A549 (cell line): ENCODE data around the gene DRGX. TPM values are rescaled to one million over a fixed set of nuclear protein-coding genes. Genes with fewer than 3 reads are reported as not detected.

ENCODE experiments used
- ATAC-seq, 2 experiments: fragments of 200-7000 bp in 1 of 2; fragments of >200 bp in 1 of 2; cut with Nextera tagmentation in 1 of 2; cut with Tn5 transposase in 1 of 2; 3 replicates each; pipeline versions ENCODE4 v1.8.0 to v1.9.1; 2018 to 2020; ENCODE audit warnings: mild to moderate bottlenecking in 1 of 2, moderate library complexity in 1 of 2
- CTCF ChIA-PET: fragments of 300-600 bp; sonication (Branson Sonifier 250); formaldehyde crosslinking; extraction: SDS; loops from one replicate; lab custom pipeline; 2021; ENCODE audit warnings: antibody characterized with exemption, inconsistent platforms; lab: Yijun Ruan, JAX
- POLR2A ChIA-PET: fragments of 350-600 bp; formaldehyde crosslinking; extraction: SDS; loops from one replicate; lab custom pipeline; 2021; ENCODE audit warnings: antibody characterized with exemption, inconsistent platforms; lab: Yijun Ruan, JAX
- DNase-seq, 2 experiments: peaks; one replicate each; pipeline versions ENCODE4 v3.0.0 to v3.0.0-alpha.2; 2011 to 2016; ENCODE audit warnings: low read depth in 1 of 2, low spot score in 1 of 2
- FAIRE-seq: peaks from 2 replicates; lab custom pipeline; 2011; peaks lifted over from hg19 to GRCh38; lab: Jason Lieb, UNC
- H3K27ac ChIP-seq, 2 experiments: fragments of >200 bp; sonication (Bioruptor Twin); formaldehyde crosslinking; 3 replicates each; pipeline ENCODE4 v1.5.1; 2016 to 2017
- H3K4me1 ChIP-seq: fragments of >200 bp; sonication (Bioruptor Twin); formaldehyde crosslinking; 3 replicates; pipeline ENCODE4 v1.6.1; 2016
- H3K4me2 ChIP-seq: fragments of >200 bp; sonication (Bioruptor Twin); formaldehyde crosslinking; 3 replicates; pipeline ENCODE4 v1.6.1; 2016
- H3K4me3 ChIP-seq: fragments of >200 bp; sonication (Bioruptor Twin); formaldehyde crosslinking; 3 replicates; pipeline ENCODE4 v1.5.1; 2016
- H3K9me3 ChIP-seq: fragments of >200 bp; sonication (Bioruptor Twin); formaldehyde crosslinking; 3 replicates; pipeline ENCODE4 v1.6.1; 2016
- CBX8 ChIP-seq: fragments of 200-600 bp; sonication (generic); IDR thresholded peaks from 2 replicates; pipeline ENCODE4 v1.6.1; 2016
- FOXS1 ChIP-seq: fragments of 250-450 bp; sonication (Bioruptor Pico); IDR thresholded peaks from 2 replicates; pipeline ENCODE4 v1.5.0; 2020; ENCODE audit warnings: mild to moderate bottlenecking, moderate library complexity
- GATA3 ChIP-seq: IDR thresholded peaks from 2 replicates; pipeline ENCODE4 v1.6.1; 2012; ENCODE audit warnings: borderline replicate concordance
- HES2 ChIP-seq: fragments of >200 bp; sonication (Bioruptor Twin); formaldehyde crosslinking; IDR thresholded peaks from 2 replicates; pipeline ENCODE4 v1.6.1; 2016
- JUN ChIP-seq, 2 experiments: fragments of >200 bp; sonication (Bioruptor Twin); formaldehyde crosslinking; IDR thresholded peaks; 2 replicates in 1 of 2; 3 replicates in 1 of 2; pipeline ENCODE4 v1.6.1; 2016 to 2017
- KDM1A ChIP-seq: fragments of 200-600 bp; sonication (generic); IDR thresholded peaks from 2 replicates; pipeline ENCODE4 v1.6.1; 2016; ENCODE audit warnings: low read depth, mild to moderate bottlenecking
- MAZ ChIP-seq: fragments of 150-350 bp; IDR thresholded peaks from 2 replicates; pipeline ENCODE4 v1.6.1; 2014; ENCODE audit warnings: antibody characterized with exemption, low read depth, low read length, borderline replicate concordance
- MYC ChIP-seq: IDR thresholded peaks from 2 replicates; pipeline ENCODE4 v1.6.1; 2012; ENCODE audit warnings: mild to moderate bottlenecking, inconsistent platforms, low read length, improper control_type of control experiment, borderline replicate concordance
- NR3C1 ChIP-seq: fragments of >200 bp; sonication (Bioruptor Twin); formaldehyde crosslinking; IDR thresholded peaks from 3 replicates; pipeline ENCODE4 v1.6.1; 2017
- POLR2A ChIP-seq: IDR thresholded peaks from 2 replicates; pipeline ENCODE4 v1.6.1; 2012; ENCODE audit warnings: mild to moderate bottlenecking, low read length
- POLR2AphosphoS2 ChIP-seq: conservative IDR thresholded peaks from 2 replicates; pipeline ENCODE4 v1.6.1; 2012; ENCODE audit warnings: low read length, improper control_type of control experiment, inconsistent platforms
- RAD21 ChIP-seq, 2 experiments: fragments of >200 bp in 1 of 2; sonication (Bioruptor Twin) in 1 of 2; formaldehyde crosslinking in 1 of 2; IDR thresholded peaks in 1 of 2; conservative IDR thresholded peaks in 1 of 2; 2 replicates in 1 of 2; 3 replicates in 1 of 2; pipeline ENCODE4 v1.6.1; 2012 to 2018; ENCODE audit warnings: inconsistent platforms in 1 of 2
- RCOR1 ChIP-seq: fragments of 150-350 bp; IDR thresholded peaks from 2 replicates; pipeline ENCODE4 v1.6.1; 2014; ENCODE audit warnings: antibody characterized with exemption, low read length, low read depth
- RFX5 ChIP-seq: fragments of 450-650 bp; IDR thresholded peaks from 2 replicates; pipeline ENCODE4 v1.7.1; 2014; ENCODE audit warnings: antibody characterized with exemption, mild to moderate bottlenecking, moderate library complexity
- RNF2 ChIP-seq: fragments of 200-600 bp; sonication (generic); IDR thresholded peaks from 2 replicates; pipeline ENCODE4 v1.6.1; 2016; ENCODE audit warnings: low read depth, mild to moderate bottlenecking, antibody characterized with exemption, moderate library complexity, borderline replicate concordance
- SREBF2 ChIP-seq: fragments of 450-650 bp; IDR thresholded peaks from 2 replicates; pipeline ENCODE4 v1.6.1; 2014; ENCODE audit warnings: mild to moderate bottlenecking, moderate library complexity
- TP53 ChIP-seq: fragments of 250-450 bp; sonication (Bioruptor Pico); IDR thresholded peaks from 2 replicates; pipeline ENCODE4 v1.5.0; 2021; ENCODE audit warnings: mild to moderate bottlenecking, moderate library complexity
- USF2 ChIP-seq: fragments of 450-650 bp; IDR thresholded peaks from 2 replicates; pipeline ENCODE4 v1.6.1; 2014; ENCODE audit warnings: antibody characterized with exemption
- ZFP36 ChIP-seq: fragments of 450-650 bp; IDR thresholded peaks from 2 replicates; pipeline ENCODE4 v1.6.1; 2014; ENCODE audit warnings: borderline replicate concordance; ENCODE audit not compliant: partially characterized antibody
- ZSCAN20 ChIP-seq: fragments of 250-450 bp; sonication (Bioruptor Pico); IDR thresholded peaks from 2 replicates; pipeline ENCODE4 v1.8.0; 2022; ENCODE audit warnings: mild to moderate bottlenecking, moderate library complexity
- WGBS: methylation state at CpG from one replicate; pipeline ENCODE4 v1.1.6; 2017; ENCODE audit errors: missing lambda C conversion rate; 5-methylcytosine and 5-hydroxymethylcytosine counted together
- polyA plus RNA-seq, 4 experiments: library from polyadenylated mRNA; depleted of rRNA in 3 of 4; stranded (reverse); fragments of >200 nt; fragmentation: RNase III in 1 of 4; extraction: RNeasy Plus Mini Kit Qiagen cat#74134 plus additional on column Dnase treatment in 1 of 4; gene quantifications; 2 replicates in 3 of 4; 3 replicates in 1 of 4; pipeline ENCODE4 v1.2.3, GENCODE V29; 2011 to 2017
- TF ChIP-seq, protein P1 (sequence below): IDR thresholded peaks from 2 replicates; pipeline ENCODE4 v1.6.1; 2012
- TF ChIP-seq, protein P2 (sequence below): fragments of 250-450 bp; sonication (Bioruptor Pico); IDR thresholded peaks from 2 replicates; pipeline ENCODE4 v1.5.0; 2020; ENCODE audit warnings: low read depth, mild to moderate bottlenecking, moderate library complexity

DRGX gene
- polyA plus RNA-seq, 2 of the 4 experiments (the other 2 are of a cell fraction): not detected

- DNase-seq: no peak
- CTCF ChIA-PET: no interaction called here
- TF ChIP-seq MYC: no peak
- TF ChIP-seq, protein P1, sequence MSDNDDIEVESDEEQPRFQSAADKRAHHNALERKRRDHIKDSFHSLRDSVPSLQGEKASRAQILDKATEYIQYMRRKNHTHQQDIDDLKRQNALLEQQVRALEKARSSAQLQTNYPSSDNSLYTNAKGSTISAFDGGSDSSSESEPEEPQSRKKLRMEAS: no peak
- TF ChIP-seq POLR2AphosphoS2: no peak
- TF ChIP-seq TP53: no peak
- TF ChIP-seq HES2: no peak
- TF ChIP-seq JUN (IDR thresholded peaks at IDR 0.05): no peak
- TF ChIP-seq RFX5: no peak
- TF ChIP-seq POLR2A: no peak
- no peak for TF ChIP-seq USF2
- TF ChIP-seq KDM1A: no peak
- 80% methylated on average over 4 of the region's 4 CpGs for WGBS
- no peak overlapping the region for H3K4me3 ChIP-seq
- POLR2A ChIA-PET: no interaction called here
- no peak for FAIRE-seq
- no peak overlapping the region for H3K4me2 ChIP-seq
- ATAC-seq: no peak
- no peaks in the 10 kb centered on the region for H3K4me1 ChIP-seq
- no peak overlapping the region for H3K27ac ChIP-seq
- no peaks in the 10 kb centered on the region for H3K9me3 ChIP-seq
Measured at GRCh38 chr10:49442863-49443262, 47.0 kb upstream of the DRGX start.

DNA sequence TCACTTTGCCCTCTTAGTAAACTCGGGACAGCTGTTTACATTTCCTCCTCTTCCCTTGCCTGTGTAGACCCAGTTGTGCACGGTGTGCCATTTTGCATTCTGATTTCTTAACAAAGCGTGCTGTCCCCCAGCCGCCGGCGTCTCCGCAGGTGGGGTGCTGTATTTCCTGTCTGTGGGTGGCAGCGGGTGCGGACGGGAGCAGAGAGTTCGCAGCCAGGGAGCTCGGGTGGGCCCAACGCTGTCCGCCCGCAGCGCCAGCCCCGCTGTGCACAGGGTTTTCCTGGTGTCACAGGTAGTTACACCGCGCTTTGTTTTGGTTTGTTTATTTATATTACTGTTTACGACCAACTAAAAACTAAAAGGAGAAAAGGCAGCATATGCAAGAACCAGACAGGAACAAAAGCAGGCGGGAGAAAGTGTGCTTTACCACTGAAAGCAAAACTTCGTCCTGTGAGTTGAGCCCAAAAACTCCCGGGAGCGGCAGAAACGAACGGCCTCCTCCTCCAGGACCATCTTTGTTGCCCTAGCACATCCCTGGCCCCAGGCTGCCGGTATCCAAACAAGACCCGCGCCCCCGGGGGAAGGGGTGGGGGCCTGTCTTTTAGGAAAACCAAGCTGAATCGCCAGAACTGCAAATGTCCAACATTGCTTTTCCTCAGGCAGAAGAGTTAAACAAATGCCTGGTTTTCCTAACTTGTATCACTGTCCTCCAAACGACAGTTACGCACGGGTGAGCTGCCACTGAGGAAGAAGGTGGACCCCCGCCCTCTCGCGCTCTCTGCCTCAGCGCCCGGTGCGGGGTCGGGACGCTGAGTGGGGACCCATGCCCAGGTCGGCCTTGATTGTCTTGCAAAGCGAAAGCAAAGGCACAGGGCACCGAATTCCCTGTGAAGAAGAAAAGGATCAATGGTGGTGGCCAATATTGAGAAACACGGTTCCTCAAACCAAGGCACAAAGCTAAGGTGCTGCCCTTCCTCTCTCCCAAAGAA, 45.9 kb upstream of the DRGX start:
- Histone ChIP-seq H3K4me1 (no peaks in the 10 kb centered on the region), H3K27ac (no peak overlapping the region), H3K9me3 (no peaks in the 10 kb centered on the region), H3K4me2 (no peak overlapping the region), H3K4me3 (no peak overlapping the region)
- ChIA-PET CTCF (no interaction called here), POLR2A (no interaction called here)
- TF ChIP-seq USF2: no peak
- TF ChIP-seq, protein P2, sequence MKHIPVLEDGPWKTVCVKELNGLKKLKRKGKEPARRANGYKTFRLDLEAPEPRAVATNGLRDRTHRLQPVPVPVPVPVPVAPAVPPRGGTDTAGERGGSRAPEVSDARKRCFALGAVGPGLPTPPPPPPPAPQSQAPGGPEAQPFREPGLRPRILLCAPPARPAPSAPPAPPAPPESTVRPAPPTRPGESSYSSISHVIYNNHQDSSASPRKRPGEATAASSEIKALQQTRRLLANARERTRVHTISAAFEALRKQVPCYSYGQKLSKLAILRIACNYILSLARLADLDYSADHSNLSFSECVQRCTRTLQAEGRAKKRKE (CRISPR knock-in tag): no peak
- TF ChIP-seq MYC: no peak
- no peak for TF ChIP-seq RCOR1
- TF ChIP-seq ZSCAN20 (CRISPR knock-in tag): no peak
- TF ChIP-seq RFX5: no peak
- TF ChIP-seq FOXS1 (CRISPR knock-in tag): no peak
- no peak for FAIRE-seq
- no peak for DNase-seq
- ATAC-seq: no peak
- 78% methylated on average over 45 of the region's 46 CpGs for WGBS

GRCh38 chr10:49435225-49435624, 39.3 kb upstream of the DRGX start:
- no peak overlapping the region for H3K27ac ChIP-seq

More at GRCh38 chr10:49435225-49435624, 39.3 kb upstream of the DRGX start:
- ChIA-PET POLR2A (no interaction called here), CTCF (interaction anchor here (0.7 kb wide), 1 partner anchor 88 kb away, joined by 3 read pairs; no protein-coding TSS in a partner anchor)
- TF ChIP-seq JUN (IDR thresholded peaks at IDR 0.05) (no peak), RNF2 (no peak), GATA3 (no peak), POLR2AphosphoS2 (no peak), RAD21 (conservative IDR thresholded peaks at IDR 0.05 in 1 of 2, IDR thresholded peaks at IDR 0.05 in 1 of 2) (no peak), MAZ (no peak), ZFP36 (no peak), SREBF2 (no peak), NR3C1 (no peak), CBX8 (no peak), RFX5 (no peak)
- Histone ChIP-seq H3K4me1 (no peaks in the 10 kb centered on the region), H3K4me3 (no peak overlapping the region), H3K4me2 (no peak overlapping the region), H3K9me3 (peaks cover 6% of the 10 kb centered on the region; the same call in 1 of the 3 replicates)
- no peak for ATAC-seq
- 5% methylated on average over 2 of the region's 2 CpGs for WGBS
- no peak for FAIRE-seq
- DNase-seq: no peak
